ENCODE data around the gene CNOT1.
"Not testable (repeated sequence)": the region's sequence is repeated elsewhere in the genome, so short reads cannot be mapped to it uniquely, and the experiment has no call there.

The CNOT1 gene

GRCh38 chr16:58579587-58579986, 50.0 kb downstream of the CNOT1 start:
- DNase-seq, result no peak

- DNase-seq, result no peak
Observed at GRCh38 chr16:58578642-58579041, 51.0 kb downstream of the CNOT1 start.

- DNase-seq, result no peak
Observed at GRCh38 chr16:58577141-58577540, 52.5 kb downstream of the CNOT1 start.

DNA sequence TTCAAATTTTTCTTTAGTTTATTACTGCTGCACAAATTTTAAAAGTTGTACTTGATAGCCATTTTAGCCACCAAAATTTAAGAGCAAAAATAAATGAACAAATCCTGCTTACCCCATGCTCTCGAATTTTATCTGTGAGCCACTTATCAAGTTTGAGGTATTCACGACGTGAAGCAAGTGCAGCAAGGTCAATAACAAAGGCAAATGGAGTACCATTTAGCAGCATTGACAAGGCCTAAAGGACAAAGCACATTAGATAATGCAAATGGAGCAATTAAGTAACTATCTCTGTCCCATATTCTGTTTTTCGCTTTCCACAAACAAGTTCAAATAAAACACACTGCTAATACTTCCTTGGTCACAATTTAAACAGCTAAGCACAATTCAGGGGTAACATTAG, 54.7 kb downstream of the CNOT1 start:
- DNase-seq, result no peak

GRCh38 chr16:58565697-58566096, 63.9 kb downstream of the CNOT1 start:
- DNase-seq, result not testable (repeated sequence)

GRCh38 chr16:58563775-58564174, 65.9 kb downstream of the CNOT1 start:
- DNase-seq, result no peak

DNA sequence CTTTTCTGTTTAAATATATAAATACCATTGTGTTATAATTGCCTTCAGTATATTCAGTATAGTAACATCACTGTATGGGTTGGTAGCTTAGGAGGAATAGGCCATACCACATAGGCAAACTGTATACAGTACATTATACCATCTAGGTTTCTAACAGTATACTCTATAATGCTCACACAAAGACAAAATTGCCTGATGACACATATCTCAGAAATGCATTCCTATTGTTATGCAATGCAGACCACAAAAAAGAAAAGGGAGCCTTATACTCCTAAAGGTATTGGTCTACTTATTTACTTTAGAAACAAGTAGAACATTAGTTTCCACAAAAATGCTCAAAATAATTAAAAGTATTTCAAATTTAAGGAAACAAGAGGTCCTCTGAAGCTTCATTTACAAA, 66.4 kb downstream of the CNOT1 start:
- no peak for DNase-seq

DNA sequence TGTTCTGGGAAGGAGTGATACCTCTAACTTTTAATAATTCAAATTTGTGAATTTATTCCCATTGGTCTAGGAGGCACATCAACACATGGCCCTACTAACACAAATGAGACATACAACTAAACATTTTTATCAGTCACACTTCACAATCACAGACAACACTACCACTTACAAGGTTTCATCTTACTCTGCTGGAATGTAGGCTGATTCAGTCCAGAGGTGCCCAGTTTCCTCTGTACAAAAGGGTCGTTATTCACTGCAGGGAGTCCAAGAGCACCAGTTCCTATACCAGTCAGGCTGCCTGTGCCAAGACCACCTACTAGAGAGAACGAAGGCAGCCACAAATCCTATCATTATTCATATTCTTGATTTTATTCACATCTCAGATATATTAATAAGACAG, 72.9 kb downstream of the CNOT1 start:
- DNase-seq, result no peak

DNA sequence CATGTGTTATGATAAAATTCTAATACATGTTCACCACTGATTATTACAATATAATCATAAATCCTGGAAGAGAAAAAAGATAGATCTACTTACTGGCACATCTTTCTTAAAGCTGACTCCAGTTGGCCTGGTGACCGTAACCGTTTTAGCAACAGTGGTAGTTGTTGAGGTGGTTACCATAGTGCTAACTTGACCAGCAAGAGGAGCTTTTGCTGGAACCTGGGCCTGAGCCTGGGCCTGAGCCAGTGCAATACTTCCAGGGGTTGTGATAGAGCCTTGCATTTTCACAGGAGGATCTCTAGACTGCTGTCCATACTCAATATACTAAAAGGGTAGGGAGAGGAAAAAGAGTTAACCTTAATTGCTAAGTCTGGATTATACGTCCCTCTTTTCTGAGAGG, 78.1 kb downstream of the CNOT1 start:
- DNase-seq, result no peak

DNA sequence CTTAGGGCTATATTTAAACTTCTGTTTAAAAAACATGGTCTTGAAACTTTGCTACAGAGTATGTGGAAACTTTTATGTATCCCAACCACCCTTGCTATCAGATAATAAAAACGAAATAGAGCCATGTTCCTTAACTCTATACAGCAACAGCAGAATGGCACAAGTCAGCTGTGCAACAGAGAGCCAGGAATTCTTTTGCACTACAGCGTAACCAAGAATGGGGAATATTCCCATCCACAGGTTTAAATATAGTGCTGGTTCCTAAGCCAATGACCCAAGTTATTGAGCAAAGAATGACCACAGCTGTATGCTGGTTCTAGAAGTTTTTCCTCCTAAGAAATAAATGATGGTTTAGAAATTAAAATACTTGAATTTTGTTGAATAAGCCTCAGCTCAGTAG, 81.2 kb downstream of the CNOT1 start:
- no peak for DNase-seq

DNA sequence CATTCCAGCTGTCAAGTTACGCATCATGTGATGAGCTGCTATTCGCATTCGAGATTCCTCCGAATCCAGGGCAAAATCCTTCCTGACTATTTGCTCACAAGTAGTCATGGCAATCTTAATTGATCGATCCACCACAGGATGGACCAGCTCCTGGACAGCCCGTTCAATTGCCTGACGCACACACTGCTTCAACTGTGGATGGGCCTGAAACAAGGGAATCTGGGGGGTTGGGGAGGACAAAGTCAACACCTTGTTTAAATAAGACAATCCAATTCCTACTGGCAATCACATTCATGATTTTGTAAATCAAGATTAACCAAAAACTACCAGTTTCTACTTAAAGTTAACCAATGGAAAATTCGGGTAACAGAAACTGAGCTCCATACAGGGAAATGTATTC, 85.9 kb downstream of the CNOT1 start:
- no peak for DNase-seq

GRCh38 chr16:58542291-58542690, 87.3 kb downstream of the CNOT1 start:
- DNase-seq, result no peak

- no peak for DNase-seq
Observed at GRCh38 chr16:58541711-58542110, 87.9 kb downstream of the CNOT1 start.

- peak; percentile 3 for DNase-seq
Observed at GRCh38 chr16:58537124-58537906, 92.3 kb downstream of the CNOT1 start.

DNA sequence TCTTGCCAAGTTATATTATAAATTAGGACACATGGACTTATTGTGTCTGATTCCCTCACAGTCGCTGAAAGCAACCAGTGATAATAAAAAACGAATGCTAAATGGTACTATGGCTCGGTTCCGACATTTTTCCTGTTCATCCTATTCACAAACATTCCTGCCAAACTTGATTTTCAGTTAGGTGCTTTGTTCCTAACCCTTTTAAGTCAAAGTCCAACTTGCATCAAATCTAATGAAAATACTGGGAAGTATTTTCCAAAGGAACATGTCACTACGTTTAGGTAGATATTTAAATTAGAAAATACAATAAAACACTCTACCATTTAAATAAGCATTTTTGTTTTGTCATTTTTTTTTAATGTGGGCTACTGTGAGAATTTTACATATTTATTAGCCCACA, 93.3 kb downstream of the CNOT1 start:
- no peak for DNase-seq

DNA sequence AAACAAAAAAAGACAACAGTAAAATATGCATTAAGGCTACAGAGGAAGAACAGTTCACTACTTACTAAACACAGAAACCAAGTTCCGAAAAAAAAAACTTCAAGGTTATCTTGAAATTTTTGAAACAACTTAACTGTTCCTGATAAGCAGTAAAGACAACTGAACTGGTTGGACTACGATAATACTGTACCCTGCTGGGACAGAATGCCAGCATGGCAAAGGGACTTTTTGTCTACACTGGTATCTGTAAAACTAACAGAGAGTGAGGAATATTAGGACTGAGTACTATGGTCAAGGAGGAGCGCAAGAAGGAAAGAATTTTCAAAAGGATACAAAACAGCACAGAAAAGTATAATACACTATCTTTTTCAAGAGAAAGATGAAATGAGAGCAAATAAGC, 94.5 kb downstream of the CNOT1 start:
- no peak for DNase-seq

DNA sequence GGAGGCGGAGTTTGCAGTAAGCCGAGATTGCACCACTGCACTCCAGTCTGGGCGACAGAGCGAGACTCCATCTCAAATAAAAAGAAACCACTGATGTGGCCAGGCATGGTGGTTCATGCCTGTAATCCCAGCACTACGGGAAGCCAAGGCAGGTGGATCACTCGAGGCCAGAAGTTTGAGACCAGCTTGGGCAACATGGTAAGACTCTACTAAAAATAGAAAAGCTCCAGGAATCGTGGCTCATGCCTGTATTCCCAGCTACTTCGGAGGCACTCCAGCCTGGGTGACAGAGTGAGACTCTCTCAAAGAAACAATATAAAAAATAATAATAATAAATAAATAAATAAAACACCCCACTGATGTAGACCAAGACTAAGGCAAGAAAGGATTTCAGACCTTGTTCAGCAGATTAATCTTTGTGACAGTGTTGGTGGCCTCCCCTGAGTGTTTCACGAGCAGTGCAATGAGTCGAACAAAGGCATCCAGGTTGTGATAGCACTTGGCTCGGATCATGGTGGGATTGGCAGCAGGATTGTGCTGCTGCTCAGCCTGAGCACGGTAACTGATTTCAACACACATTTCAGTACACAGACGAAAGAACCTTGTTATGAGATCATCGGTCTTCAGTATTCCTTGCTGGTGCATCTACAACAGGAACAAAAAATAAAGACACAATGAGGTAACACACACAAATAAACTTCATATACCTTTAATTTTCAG, 95.7 kb downstream of the CNOT1 start:
- no peak for DNase-seq

GRCh38 chr16:58532414-58532813, 97.2 kb downstream of the CNOT1 start:
- no peak for DNase-seq

GRCh38 chr16:58530179-58530578, 99.4 kb downstream of the CNOT1 start:
- DNase-seq, result no peak

- no peak for DNase-seq
Observed at GRCh38 chr16:58519707-58520106, 109.9 kb downstream of the CNOT1 start.

DNA sequence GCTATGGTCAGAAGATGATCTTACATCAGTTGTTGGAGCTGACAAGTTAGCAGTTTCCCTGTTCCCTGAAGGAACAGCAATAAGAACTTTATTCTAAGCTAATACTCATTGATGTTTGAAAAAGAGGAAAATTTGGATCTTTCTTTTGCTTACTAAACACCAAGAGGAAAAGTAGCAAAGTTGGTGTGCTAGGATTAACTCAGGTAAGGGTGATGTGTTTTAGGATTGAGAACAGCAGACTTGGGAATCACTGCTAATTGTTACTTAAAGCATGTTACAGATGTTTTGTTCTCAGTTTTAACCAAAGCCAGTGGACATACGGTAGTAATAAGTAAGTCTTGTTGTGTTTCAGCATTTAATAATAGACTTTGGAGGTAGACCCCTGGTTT, 110.7 kb downstream of the CNOT1 start:
- DNase-seq, result no peak

DNA sequence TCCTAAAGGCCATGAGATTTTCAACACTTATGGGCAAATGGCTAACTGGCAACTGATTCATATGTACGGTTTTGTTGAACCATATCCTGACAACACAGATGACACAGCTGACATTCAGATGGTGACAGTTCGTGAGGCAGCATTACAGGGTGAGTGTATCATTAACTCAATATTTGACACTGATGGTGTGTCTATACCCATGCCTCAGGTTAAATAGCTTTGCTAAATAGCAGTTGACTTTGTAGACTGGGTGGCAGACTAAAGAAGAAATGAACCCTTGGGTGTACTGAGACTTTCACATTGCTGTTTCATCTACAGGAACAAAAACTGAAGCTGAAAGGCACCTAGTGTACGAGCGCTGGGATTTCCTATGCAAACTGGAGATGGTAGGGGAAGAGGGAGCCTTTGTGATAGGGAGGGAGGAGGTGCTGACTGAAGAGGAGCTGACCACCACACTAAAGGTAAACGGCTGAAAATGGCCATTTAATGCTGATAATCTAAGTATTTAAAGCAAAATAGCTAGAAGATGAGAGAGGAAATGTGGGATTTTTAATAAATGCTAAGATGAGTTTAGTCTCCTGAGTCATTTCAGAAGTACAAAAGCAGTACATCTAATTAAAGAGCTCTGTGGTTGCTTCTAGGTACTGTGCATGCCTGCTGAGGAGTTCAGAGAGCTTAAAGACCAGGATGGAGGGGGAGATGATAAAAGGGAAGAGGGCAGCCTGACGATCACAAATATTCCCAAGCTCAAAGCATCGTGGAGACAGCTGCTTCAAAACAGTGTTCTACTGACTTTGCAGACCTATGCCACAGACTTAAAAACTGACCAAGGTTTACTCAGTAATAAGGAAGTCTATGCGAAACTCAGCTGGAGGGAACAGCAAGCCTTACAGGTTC, 111.3 kb downstream of the CNOT1 start:
- DNase-seq, result peak; percentile 36

DNA sequence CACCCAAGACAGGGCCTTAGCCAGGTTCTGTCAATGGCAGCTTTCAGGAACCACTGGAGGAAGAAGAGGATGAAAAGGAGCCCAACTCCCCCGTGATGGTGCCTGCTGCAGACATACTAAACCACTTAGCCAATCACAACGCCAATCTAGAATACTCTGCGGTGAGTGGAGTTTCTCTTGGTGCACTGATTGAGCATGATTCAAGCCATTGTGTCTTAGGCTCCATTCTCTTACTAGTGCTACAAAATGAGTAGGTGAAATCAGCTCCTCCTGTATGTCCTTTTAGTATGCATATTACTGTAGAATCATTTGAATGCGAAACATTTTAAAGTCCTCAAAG, 112.9 kb downstream of the CNOT1 start:
- no peak for DNase-seq

Data from activated CD4-positive, alpha-beta T cell treated with anti-CD3 and anti-CD28 coated beads, Interleukin-2, amount 50 U/mL, for 16 hours (primary cell).